Bronchial epithelial cell (primary cell): ENCODE data around the gene TAS2R10. TPM values are rescaled to one million over a fixed set of nuclear protein-coding genes. Genes with fewer than 3 reads are reported as not detected.

Source experiments
- DNase-seq: peaks from one replicate; pipeline ENCODE4 v3.0.0-alpha.2; 2010; ENCODE audit warnings: low read depth
- FAIRE-seq: peaks from 2 replicates; lab custom pipeline; 2011; peaks lifted over from hg19 to GRCh38; lab: Jason Lieb, UNC
- H3K27me3 ChIP-seq: 2 replicates; pipeline ENCODE4 v1.5.1; 2011; ENCODE audit warnings: low read length; ENCODE audit not compliant: control insufficient read depth, insufficient read depth
- H3K36me3 ChIP-seq: 2 replicates; pipeline ENCODE4 v1.5.1; 2011; ENCODE audit warnings: low read length; ENCODE audit not compliant: control insufficient read depth, insufficient read depth
- H3K4me3 ChIP-seq: 2 replicates; pipeline ENCODE4 v1.5.1; 2011; ENCODE audit warnings: mild to moderate bottlenecking, low read depth, low read length, control low read depth
- total RNA-seq: library from RNA; depleted of rRNA; stranded (reverse); fragments of >200 nt; gene quantifications from 2 replicates; pipeline ENCODE4 v1.2.1, GENCODE V29; 2014
- TF ChIP-seq, protein P1 (sequence below): IDR thresholded peaks from 2 replicates; pipeline ENCODE4 v1.5.1; 2011; ENCODE audit warnings: mild to moderate bottlenecking, moderate library complexity, low read length, control low read depth, inconsistent platforms; ENCODE audit not compliant: insufficient read depth, severe bottlenecking

The TAS2R10 gene, protein sequence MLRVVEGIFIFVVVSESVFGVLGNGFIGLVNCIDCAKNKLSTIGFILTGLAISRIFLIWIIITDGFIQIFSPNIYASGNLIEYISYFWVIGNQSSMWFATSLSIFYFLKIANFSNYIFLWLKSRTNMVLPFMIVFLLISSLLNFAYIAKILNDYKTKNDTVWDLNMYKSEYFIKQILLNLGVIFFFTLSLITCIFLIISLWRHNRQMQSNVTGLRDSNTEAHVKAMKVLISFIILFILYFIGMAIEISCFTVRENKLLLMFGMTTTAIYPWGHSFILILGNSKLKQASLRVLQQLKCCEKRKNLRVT
- 0.26 TPM in 2 replicates for total RNA-seq

DNA sequence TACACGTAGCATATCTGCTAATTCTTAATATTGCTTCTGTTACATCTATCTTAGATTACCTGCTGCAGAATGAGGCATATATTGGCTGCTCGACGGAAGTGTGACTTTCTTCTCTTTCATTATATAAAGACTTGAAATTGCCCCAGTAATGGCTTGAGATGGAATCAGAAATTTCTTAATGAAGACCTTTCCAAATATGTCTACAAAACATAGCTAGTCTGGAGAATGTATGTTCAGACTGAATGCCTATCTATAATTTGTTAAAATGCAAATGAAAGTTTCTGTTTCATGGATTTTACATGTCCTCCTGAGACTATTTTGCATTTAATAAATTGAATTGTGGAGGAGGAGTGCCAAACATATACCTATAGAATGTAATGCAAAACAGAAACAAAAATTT, at the start of gene TAS2R10:
Gene TAS2R10, minus strand, starts transcription at position 101 of the 400 bp plus-strand sequence. Its CDS starts 89 bp downstream, at position 12.
- TF ChIP-seq, protein P1, sequence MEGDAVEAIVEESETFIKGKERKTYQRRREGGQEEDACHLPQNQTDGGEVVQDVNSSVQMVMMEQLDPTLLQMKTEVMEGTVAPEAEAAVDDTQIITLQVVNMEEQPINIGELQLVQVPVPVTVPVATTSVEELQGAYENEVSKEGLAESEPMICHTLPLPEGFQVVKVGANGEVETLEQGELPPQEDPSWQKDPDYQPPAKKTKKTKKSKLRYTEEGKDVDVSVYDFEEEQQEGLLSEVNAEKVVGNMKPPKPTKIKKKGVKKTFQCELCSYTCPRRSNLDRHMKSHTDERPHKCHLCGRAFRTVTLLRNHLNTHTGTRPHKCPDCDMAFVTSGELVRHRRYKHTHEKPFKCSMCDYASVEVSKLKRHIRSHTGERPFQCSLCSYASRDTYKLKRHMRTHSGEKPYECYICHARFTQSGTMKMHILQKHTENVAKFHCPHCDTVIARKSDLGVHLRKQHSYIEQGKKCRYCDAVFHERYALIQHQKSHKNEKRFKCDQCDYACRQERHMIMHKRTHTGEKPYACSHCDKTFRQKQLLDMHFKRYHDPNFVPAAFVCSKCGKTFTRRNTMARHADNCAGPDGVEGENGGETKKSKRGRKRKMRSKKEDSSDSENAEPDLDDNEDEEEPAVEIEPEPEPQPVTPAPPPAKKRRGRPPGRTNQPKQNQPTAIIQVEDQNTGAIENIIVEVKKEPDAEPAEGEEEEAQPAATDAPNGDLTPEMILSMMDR: no peak
- DNase-seq (no peak), FAIRE-seq (no peak)
- Histone ChIP-seq H3K4me3 (no peak within 1 kb of the TSS), H3K27me3 (no peaks in the 10 kb centered on the region), H3K36me3 (no peaks in the 10 kb centered on the region)

- TF ChIP-seq, protein P1: no peak
- DNase-seq: no peak
- H3K4me3 ChIP-seq: no peak overlapping the region
- no peak for FAIRE-seq
- H3K36me3 ChIP-seq: no peaks in the 10 kb centered on the region
- H3K27me3 ChIP-seq: no peaks in the 10 kb centered on the region
These were observed 47.2 kb upstream of the TAS2R10 start for GRCh38 chr12:10873378-10873777.

- H3K4me3 ChIP-seq: no peak overlapping the region
- TF ChIP-seq, protein P1: peak; percentile 35
- no peak for FAIRE-seq
- DNase-seq: peak; percentile 9
- H3K36me3 ChIP-seq: no peaks in the 10 kb centered on the region
- H3K27me3 ChIP-seq: no peaks in the 10 kb centered on the region
These were observed 41.2 kb upstream of the TAS2R10 start for GRCh38 chr12:10867381-10867780.

DNA sequence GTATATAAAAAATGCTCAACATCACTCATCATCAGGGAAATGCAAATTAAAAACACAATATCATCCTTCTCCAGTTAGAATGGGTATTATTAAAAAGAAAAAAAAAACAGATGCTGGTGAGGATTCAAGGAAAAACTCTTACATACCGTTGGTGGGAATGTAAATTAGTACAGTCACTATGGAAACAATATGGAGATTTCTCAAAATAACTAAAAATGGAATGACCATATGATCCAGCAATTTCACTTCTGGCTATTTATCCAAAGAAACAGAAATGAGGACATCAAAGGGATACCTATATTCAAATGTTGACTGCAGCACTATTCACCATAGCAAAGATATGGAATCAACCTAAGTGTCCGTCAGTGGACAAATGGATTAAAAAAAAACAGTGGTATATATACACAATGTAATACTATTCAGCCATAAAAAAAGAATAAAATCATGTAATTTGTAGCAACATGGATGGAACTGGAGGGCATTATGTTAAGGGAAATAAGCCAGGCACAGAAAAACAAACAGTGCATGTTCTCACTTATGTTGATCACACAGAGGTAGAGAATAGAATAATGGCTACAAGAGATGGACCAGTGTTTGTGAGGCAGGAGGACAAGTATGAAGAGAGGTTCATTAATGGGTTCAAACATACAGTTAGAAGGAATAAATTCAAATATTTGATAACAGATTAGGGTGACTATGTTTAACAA, 37.5 kb upstream of the TAS2R10 start:
- no peak overlapping the region for H3K4me3 ChIP-seq
- no peaks in the 10 kb centered on the region for H3K36me3 ChIP-seq
- no peak for DNase-seq
- no peaks in the 10 kb centered on the region for H3K27me3 ChIP-seq
- TF ChIP-seq, protein P1: no peak
- no peak for FAIRE-seq

- no peaks in the 10 kb centered on the region for H3K36me3 ChIP-seq
- no peak overlapping the region for H3K4me3 ChIP-seq
- no peak for DNase-seq
- FAIRE-seq: no peak
- TF ChIP-seq, protein P1: no peak
- no peaks in the 10 kb centered on the region for H3K27me3 ChIP-seq
These were observed 35.2 kb upstream of the TAS2R10 start for GRCh38 chr12:10861366-10861765.
